Neural crest cell (in vitro differentiated cells): ENCODE results near the gene MAP3K2. TPM values are rescaled to one million over a fixed set of nuclear protein-coding genes. Genes with fewer than 3 reads are reported as not detected.

ENCODE experiments used
- DNase-seq: peaks from one replicate; pipeline ENCODE4 v3.0.0; 2021; ENCODE audit warnings: low read depth, mixed read lengths, low spot score
- H3K27ac Mint-ChIP-seq: one replicate; pipeline ENCODE4 v1.8.0; 2021; ENCODE audit warnings: mild to moderate bottlenecking, mixed read lengths; ENCODE audit not compliant: unreplicated experiment
- H3K27me3 Mint-ChIP-seq: 2 replicates; pipeline ENCODE4 v1.8.0; 2021; ENCODE audit warnings: low read depth, mild to moderate bottlenecking, mixed read lengths
- H3K36me3 Mint-ChIP-seq: 2 replicates; pipeline ENCODE4 v1.8.0; 2021; ENCODE audit warnings: low read depth, mild to moderate bottlenecking, mixed read lengths
- H3K4me1 Mint-ChIP-seq: 2 replicates; pipeline ENCODE4 v1.8.0; 2021; ENCODE audit warnings: mixed read lengths
- H3K4me3 Mint-ChIP-seq: one replicate; pipeline ENCODE4 v1.8.0; 2021; ENCODE audit warnings: mild to moderate bottlenecking, mixed read lengths
- H3K9me3 Mint-ChIP-seq: 2 replicates; pipeline ENCODE4 v1.8.0; 2021; ENCODE audit warnings: mixed read lengths
- total RNA-seq: library from RNA; stranded (reverse); gene quantifications from 2 replicates; pipeline ENCODE4 v1.2.1, GENCODE V29; 2021
- TF ChIP-seq, protein P1 (sequence below): fragments of 200-600 bp; sonication (generic); conservative IDR thresholded peaks from 2 replicates; pipeline ENCODE4 v1.5.0; 2021; ENCODE audit warnings: antibody characterized with exemption, mild to moderate bottlenecking

Gene MAP3K2
- total RNA-seq, 1 donor from 2014 or later: 35.1 TPM

DNA sequence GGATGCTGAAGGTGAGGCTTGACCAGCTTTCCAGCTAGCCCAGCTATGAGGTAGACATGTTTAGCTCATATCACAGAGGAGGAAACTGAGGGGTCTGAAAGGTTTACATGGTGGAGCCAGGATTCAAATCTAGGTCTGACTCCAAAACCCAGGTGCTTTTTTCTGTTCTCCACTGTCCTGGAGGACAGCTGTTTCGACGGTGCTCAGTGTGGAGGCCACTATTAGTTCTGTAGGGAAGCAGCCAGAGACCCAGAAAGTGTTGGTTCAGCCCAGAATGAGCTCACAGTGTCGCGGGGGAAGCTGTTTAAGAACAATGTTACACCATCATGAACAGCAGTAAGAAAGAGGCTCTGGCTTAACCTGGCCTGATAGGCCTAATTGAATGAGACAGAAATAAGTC is 41.5 kb upstream of the MAP3K2 start:
- Mint-ChIP-seq H3K36me3 (no peaks in the 10 kb centered on the region), H3K27me3 (peaks cover 16% of the 10 kb centered on the region), H3K9me3 (no peaks in the 10 kb centered on the region), H3K27ac (no peak overlapping the region), H3K4me3 (no peak overlapping the region), H3K4me1 (peaks cover 5% of the 10 kb centered on the region)
- DNase-seq: no peak
- TF ChIP-seq, protein P1, sequence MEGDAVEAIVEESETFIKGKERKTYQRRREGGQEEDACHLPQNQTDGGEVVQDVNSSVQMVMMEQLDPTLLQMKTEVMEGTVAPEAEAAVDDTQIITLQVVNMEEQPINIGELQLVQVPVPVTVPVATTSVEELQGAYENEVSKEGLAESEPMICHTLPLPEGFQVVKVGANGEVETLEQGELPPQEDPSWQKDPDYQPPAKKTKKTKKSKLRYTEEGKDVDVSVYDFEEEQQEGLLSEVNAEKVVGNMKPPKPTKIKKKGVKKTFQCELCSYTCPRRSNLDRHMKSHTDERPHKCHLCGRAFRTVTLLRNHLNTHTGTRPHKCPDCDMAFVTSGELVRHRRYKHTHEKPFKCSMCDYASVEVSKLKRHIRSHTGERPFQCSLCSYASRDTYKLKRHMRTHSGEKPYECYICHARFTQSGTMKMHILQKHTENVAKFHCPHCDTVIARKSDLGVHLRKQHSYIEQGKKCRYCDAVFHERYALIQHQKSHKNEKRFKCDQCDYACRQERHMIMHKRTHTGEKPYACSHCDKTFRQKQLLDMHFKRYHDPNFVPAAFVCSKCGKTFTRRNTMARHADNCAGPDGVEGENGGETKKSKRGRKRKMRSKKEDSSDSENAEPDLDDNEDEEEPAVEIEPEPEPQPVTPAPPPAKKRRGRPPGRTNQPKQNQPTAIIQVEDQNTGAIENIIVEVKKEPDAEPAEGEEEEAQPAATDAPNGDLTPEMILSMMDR: no peak

DNA sequence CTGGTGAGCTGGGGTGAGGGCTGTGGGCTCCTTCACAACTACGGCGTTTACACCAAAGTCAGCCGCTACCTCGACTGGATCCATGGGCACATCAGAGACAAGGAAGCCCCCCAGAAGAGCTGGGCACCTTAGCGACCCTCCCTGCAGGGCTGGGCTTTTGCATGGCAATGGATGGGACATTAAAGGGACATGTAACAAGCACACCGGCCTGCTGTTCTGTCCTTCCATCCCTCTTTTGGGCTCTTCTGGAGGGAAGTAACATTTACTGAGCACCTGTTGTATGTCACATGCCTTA is 41.0 kb upstream of the MAP3K2 start:
- Mint-ChIP-seq H3K36me3 (no peaks in the 10 kb centered on the region), H3K4me1 (peaks cover 9% of the 10 kb centered on the region), H3K4me3 (no peak overlapping the region), H3K27me3 (peaks cover 21% of the 10 kb centered on the region), H3K9me3 (no peaks in the 10 kb centered on the region), H3K27ac (no peak overlapping the region)
- no peak for DNase-seq
- TF ChIP-seq, protein P1: no peak

DNA sequence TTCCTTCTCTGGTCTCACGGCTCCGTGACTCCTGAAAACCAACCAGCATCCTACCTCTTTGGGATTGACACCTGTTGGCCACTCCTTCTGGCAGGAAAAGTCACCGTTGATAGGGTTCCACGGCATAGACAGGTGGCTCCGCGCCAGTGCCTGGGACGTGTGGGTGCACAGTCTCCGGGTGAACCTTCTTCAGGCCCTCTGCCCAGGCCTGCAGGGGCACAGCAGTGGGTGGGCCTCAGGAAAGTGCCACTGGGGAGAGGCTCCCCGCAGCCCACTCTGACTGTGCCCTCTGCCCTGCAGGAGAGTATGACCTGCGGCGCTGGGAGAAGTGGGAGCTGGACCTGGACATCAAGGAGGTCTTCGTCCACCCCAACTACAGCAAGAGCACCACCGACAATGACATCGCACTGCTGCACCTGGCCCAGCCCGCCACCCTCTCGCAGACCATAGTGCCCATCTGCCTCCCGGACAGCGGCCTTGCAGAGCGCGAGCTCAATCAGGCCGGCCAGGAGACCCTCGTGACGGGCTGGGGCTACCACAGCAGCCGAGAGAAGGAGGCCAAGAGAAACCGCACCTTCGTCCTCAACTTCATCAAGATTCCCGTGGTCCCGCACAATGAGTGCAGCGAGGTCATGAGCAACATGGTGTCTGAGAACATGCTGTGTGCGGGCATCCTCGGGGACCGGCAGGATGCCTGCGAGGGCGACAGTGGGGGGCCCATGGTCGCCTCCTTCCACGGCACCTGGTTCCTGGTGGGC is 40.5 kb upstream of the MAP3K2 start:
- Mint-ChIP-seq H3K4me3 (no peak overlapping the region), H3K4me1 (peaks cover 12% of the 10 kb centered on the region), H3K9me3 (no peaks in the 10 kb centered on the region), H3K36me3 (no peaks in the 10 kb centered on the region), H3K27ac (no peak overlapping the region), H3K27me3 (peaks cover 26% of the 10 kb centered on the region)
- no peak for DNase-seq
- TF ChIP-seq, protein P1: no peak

DNA sequence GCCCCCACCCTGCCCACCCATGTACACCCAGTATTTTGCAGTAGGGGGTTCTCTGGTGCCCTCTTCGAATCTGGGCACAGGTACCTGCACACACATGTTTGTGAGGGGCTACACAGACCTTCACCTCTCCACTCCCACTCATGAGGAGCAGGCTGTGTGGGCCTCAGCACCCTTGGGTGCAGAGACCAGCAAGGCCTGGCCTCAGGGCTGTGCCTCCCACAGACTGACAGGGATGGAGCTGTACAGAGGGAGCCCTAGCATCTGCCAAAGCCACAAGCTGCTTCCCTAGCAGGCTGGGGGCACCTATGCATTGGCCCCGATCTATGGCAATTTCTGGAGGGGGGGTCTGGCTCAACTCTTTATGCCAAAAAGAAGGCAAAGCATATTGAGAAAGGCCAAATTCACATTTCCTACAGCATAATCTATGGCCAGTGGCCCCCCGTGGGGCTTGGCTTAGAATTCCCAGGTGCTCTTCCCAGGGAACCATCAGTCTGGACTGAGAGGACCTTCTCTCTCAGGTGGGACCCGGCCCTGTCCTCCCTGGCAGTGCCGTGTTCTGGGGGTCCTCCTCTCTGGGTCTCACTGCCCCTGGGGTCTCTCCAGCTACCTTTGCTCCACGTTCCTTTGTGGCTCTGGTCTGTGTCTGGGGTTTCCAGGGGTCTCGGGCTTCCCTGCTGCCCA is 39.7 kb upstream of the MAP3K2 start:
- TF ChIP-seq, protein P1: no peak
- no peak for DNase-seq
- no peaks in the 10 kb centered on the region for H3K36me3 Mint-ChIP-seq
- H3K4me1 Mint-ChIP-seq: peaks cover 12% of the 10 kb centered on the region
- peaks cover 33% of the 10 kb centered on the region for H3K27me3 Mint-ChIP-seq
- no peaks in the 10 kb centered on the region for H3K9me3 Mint-ChIP-seq
- H3K4me3 Mint-ChIP-seq: no peak overlapping the region
- no peak overlapping the region for H3K27ac Mint-ChIP-seq

DNA sequence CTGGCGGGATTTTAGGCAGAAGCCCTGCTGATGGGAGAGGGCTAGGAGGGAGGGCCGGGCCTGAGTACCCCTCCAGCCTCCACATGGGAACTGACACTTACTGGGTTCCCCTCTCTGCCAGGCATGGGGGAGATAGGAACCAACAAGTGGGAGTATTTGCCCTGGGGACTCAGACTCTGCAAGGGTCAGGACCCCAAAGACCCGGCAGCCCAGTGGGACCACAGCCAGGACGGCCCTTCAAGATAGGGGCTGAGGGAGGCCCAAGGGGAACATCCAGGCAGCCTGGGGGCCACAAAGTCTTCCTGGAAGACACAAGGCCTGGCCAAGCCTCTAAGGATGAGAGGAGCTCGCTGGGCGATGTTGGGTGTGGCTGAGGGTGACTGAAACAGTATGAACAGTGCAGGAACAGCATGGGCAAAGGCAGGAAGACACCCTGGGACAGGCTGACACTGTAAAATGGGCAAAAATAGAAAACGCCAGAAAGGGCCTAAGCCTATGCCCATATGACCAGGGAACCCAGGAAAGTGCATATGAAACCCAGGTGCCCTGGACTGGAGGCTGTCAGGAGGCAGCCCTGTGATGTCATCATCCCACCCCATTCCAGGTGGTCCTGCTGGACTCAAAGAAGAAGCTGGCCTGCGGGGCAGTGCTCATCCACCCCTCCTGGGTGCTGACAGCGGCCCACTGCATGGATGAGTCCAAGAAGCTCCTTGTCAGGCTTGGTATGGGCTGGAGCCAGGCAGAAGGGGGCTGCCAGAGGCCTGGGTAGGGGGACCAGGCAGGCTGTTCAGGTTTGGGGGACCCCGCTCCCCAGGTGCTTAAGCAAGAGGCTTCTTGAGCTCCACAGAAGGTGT is 39.0 kb upstream of the MAP3K2 start:
- Mint-ChIP-seq H3K9me3 (no peaks in the 10 kb centered on the region), H3K4me3 (no peak overlapping the region), H3K27ac (no peak overlapping the region), H3K4me1 (peaks cover 12% of the 10 kb centered on the region), H3K36me3 (no peaks in the 10 kb centered on the region), H3K27me3 (peaks cover 41% of the 10 kb centered on the region)
- TF ChIP-seq, protein P1: no peak
- no peak for DNase-seq
